ENCODE results near the gene ABLIM2.

DNA sequence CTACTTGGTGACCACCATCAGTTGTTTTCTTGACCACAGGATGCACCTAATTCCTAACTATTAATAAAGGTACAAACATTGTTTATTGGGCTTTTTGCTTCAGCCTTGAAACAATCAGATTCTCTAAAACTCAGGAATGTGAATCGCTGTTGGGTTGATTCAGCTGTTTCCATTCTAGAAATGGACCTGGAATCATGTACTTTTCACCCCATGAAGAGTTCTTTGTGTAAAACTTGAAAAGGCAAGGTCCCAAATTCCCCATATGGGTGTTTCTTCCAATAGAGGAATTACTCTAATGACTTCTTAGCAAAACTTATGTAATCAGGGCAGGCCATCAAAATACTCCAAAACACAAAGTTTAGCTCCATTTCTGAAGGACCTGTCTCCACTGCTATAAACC, 226.3 kb downstream of the ABLIM2 start:
- TF ChIP-seq MXD4 (CRISPR knock-in tag; IDR thresholded peaks at IDR 0.05) (no peak), ZSCAN20 (CRISPR knock-in tag; IDR thresholded peaks at IDR 0.05; ENCODE audit: borderline replicate concordance) (no peak), E2F2 (CRISPR knock-in tag; IDR thresholded peaks at IDR 0.05; ENCODE audit: borderline replicate concordance) (no peak), CTCF (CRISPR knock-in tag; IDR thresholded peaks at IDR 0.05) (no peak), POLR2AphosphoS5 (IDR thresholded peaks at IDR 0.05; ENCODE audit: low read depth, low read length) (no peak), ZNF12 (CRISPR knock-in tag; IDR thresholded peaks at IDR 0.05) (no peak), POLR2A (IDR thresholded peaks at IDR 0.05; ENCODE audit: insufficient read depth in 1 of 2, low read depth in 2 of 2, low read length in 2 of 2) (no peak), TAF1 (CRISPR knock-in tag; IDR thresholded peaks at IDR 0.05) (no peak), CBX1 (IDR thresholded peaks at IDR 0.05; ENCODE audit: low read depth) (no peak), JUND (CRISPR knock-in tag; IDR thresholded peaks at IDR 0.05) (no peak), ZBTB3 (CRISPR knock-in tag; IDR thresholded peaks at IDR 0.05; ENCODE audit: borderline replicate concordance, low read depth) (no peak), ZNF263 (CRISPR knock-in tag; IDR thresholded peaks at IDR 0.05) (no peak), FOXP1 (IDR thresholded peaks at IDR 0.05) (no peak), FOXP1 (CRISPR knock-in tag; IDR thresholded peaks at IDR 0.05) (no peak)
- TF ChIP-seq, protein P1, sequence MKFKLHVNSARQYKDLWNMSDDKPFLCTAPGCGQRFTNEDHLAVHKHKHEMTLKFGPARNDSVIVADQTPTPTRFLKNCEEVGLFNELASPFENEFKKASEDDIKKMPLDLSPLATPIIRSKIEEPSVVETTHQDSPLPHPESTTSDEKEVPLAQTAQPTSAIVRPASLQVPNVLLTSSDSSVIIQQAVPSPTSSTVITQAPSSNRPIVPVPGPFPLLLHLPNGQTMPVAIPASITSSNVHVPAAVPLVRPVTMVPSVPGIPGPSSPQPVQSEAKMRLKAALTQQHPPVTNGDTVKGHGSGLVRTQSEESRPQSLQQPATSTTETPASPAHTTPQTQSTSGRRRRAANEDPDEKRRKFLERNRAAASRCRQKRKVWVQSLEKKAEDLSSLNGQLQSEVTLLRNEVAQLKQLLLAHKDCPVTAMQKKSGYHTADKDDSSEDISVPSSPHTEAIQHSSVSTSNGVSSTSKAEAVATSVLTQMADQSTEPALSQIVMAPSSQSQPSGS (CRISPR knock-in tag; IDR thresholded peaks at IDR 0.05), result no peak

Measured in HepG2 (cell line).